Measurements from ENCODE around the gene CCRL2.

DNA sequence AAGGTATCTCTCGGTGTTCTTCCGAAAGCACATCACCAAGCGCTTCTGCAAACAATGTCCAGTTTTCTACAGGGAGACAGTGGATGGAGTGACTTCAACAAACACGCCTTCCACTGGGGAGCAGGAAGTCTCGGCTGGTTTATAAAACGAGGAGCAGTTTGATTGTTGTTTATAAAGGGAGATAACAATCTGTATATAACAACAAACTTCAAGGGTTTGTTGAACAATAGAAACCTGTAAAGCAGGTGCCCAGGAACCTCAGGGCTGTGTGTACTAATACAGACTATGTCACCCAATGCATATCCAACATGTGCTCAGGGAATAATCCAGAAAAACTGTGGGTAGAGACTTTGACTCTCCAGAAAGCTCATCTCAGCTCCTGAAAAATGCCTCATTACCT is 48.6 kb upstream of the CCRL2 start:
- TF ChIP-seq, protein P1, sequence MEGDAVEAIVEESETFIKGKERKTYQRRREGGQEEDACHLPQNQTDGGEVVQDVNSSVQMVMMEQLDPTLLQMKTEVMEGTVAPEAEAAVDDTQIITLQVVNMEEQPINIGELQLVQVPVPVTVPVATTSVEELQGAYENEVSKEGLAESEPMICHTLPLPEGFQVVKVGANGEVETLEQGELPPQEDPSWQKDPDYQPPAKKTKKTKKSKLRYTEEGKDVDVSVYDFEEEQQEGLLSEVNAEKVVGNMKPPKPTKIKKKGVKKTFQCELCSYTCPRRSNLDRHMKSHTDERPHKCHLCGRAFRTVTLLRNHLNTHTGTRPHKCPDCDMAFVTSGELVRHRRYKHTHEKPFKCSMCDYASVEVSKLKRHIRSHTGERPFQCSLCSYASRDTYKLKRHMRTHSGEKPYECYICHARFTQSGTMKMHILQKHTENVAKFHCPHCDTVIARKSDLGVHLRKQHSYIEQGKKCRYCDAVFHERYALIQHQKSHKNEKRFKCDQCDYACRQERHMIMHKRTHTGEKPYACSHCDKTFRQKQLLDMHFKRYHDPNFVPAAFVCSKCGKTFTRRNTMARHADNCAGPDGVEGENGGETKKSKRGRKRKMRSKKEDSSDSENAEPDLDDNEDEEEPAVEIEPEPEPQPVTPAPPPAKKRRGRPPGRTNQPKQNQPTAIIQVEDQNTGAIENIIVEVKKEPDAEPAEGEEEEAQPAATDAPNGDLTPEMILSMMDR (IDR thresholded peaks at IDR 0.05) = no peak
- no peak for TF ChIP-seq EP300 (IDR thresholded peaks at IDR 0.05)
- TF ChIP-seq POLR2A (IDR thresholded peaks at IDR 0.05) = no peak
- no peak for TF ChIP-seq POLR2AphosphoS5 (IDR thresholded peaks at IDR 0.05)

All from suprapubic skin (tissue), 4 donors.